Ascending aorta (tissue), 2 donors: ENCODE measurements around the gene BMP8B. TPM values are rescaled to one million over a fixed set of nuclear protein-coding genes. Genes with fewer than 3 reads are reported as not detected.
"Not testable (repeated sequence)": the region's sequence is repeated elsewhere in the genome, so short reads cannot be mapped to it uniquely, and the experiment has no call there.

Experiments
- DNase-seq, 2 donors: peaks; one replicate each; pipeline ENCODE4 v3.0.0-alpha.2; 2019; ENCODE audit warnings: low spot score in 2 of 2
- H3K27ac ChIP-seq, 2 donors: fragments of 200-600 bp; sonication (generic); one replicate each; pipeline ENCODE4 v1.5.1; 2016 to 2017; ENCODE audit warnings: mild to moderate bottlenecking in 1 of 2
- H3K27me3 ChIP-seq: fragments of 200-600 bp; sonication (generic); one replicate; pipeline ENCODE4 v1.5.1; 2017
- H3K36me3 ChIP-seq, 2 donors: fragments of 200-600 bp; sonication (generic); one replicate each; pipeline ENCODE4 v1.5.1; 2016
- H3K4me1 ChIP-seq, 2 donors: fragments of 200-600 bp; sonication (generic); one replicate each; pipeline ENCODE4 v1.5.1; 2016 to 2017; ENCODE audit warnings: mild to moderate bottlenecking in 1 of 2
- H3K4me3 ChIP-seq, 2 donors: fragments of 200-600 bp; sonication (generic); one replicate each; pipeline ENCODE4 v1.5.1; 2016 to 2017; ENCODE audit warnings: mild to moderate bottlenecking in 1 of 2
- H3K9me3 ChIP-seq, 2 donors: fragments of 200-600 bp; sonication (generic); one replicate each; pipeline ENCODE4 v1.5.1; 2016
- CTCF ChIP-seq, 3 experiments: fragments of 200-600 bp in 2 of 3; fragments of 450-650 bp in 1 of 3; sonication (generic) in 2 of 3; IDR thresholded peaks; one replicate each; pipeline ENCODE4 v1.5.1; 2016 to 2019; ENCODE audit warnings: antibody characterized with exemption in 3 of 3, mild to moderate bottlenecking in 1 of 3, moderate library complexity in 1 of 3
- intact Hi-C: fragments of 100-400 bp; cut with DNase I; formaldehyde crosslinking; loops from one replicate; pipeline ENCODE4 v1.15.1; 2023
- total RNA-seq: library from RNA; depleted of rRNA; stranded (reverse); fragments of >200 nt; gene quantifications from one replicate; pipeline ENCODE4 v1.1.0, GENCODE V29; 2016

BMP8B gene
- total RNA-seq, 1 donor from 2014 or later = not detected

- Histone ChIP-seq H3K27me3 (no peaks in the 10 kb centered on the region), H3K4me3 (no peak overlapping the region), H3K27ac (no peak overlapping the region), H3K36me3 (no peaks in the 10 kb centered on the region), H3K9me3 (no peaks in the 10 kb centered on the region), H3K4me1 (no peaks in the 10 kb centered on the region)
- TF ChIP-seq CTCF (IDR thresholded peaks at IDR 0.05) = no peak
- no peak for DNase-seq
- intact Hi-C loops = no loop called here
These were observed 37.9 kb upstream of the BMP8B start for GRCh38 chr1:39826583-39826982.

- Histone ChIP-seq H3K4me1 (no peaks in the 10 kb centered on the region), H3K9me3 (no peaks in the 10 kb centered on the region), H3K27ac (no peak overlapping the region), H3K27me3 (no peaks in the 10 kb centered on the region), H3K4me3 (no peak overlapping the region), H3K36me3 (no peaks in the 10 kb centered on the region)
- TF ChIP-seq CTCF (IDR thresholded peaks at IDR 0.05) = no peak
- intact Hi-C loops = no loop called here
- no peak for DNase-seq
These were observed 36.8 kb upstream of the BMP8B start for GRCh38 chr1:39825432-39825941.

GRCh38 chr1:39823450-39823849 is 34.8 kb upstream of the BMP8B start:
- H3K4me1 ChIP-seq, H3K27ac ChIP-seq, DNase-seq, H3K36me3 ChIP-seq, H3K27me3 ChIP-seq, H3K4me3 ChIP-seq, H3K9me3 ChIP-seq, intact Hi-C loops: not testable (repeated sequence)

- intact Hi-C loops = no loop called here
- Histone ChIP-seq H3K36me3 (no peaks in the 10 kb centered on the region), H3K9me3 (no peaks in the 10 kb centered on the region), H3K4me1 (no peaks in the 10 kb centered on the region), H3K27me3 (no peaks in the 10 kb centered on the region), H3K4me3 (no peak overlapping the region), H3K27ac (no peak overlapping the region)
- no peak for TF ChIP-seq CTCF (IDR thresholded peaks at IDR 0.05)
- no peak for DNase-seq
These were observed 33.5 kb upstream of the BMP8B start for GRCh38 chr1:39822146-39822545.

- Histone ChIP-seq H3K36me3 (no peaks in the 10 kb centered on the region), H3K27me3 (no peaks in the 10 kb centered on the region), H3K4me3 (no peak overlapping the region), H3K27ac (no peak overlapping the region), H3K4me1 (no peaks in the 10 kb centered on the region), H3K9me3 (no peaks in the 10 kb centered on the region)
- no peak for DNase-seq
- TF ChIP-seq CTCF (IDR thresholded peaks at IDR 0.05) = no peak
- intact Hi-C loops = no loop called here
These were observed 30.6 kb upstream of the BMP8B start for GRCh38 chr1:39819091-39819812.

GRCh38 chr1:39818482-39818881 is 29.8 kb upstream of the BMP8B start:
- DNase-seq = no peak
- no peak for TF ChIP-seq CTCF (IDR thresholded peaks at IDR 0.05)
- no peak overlapping the region for H3K4me3 ChIP-seq
- no peaks in the 10 kb centered on the region for H3K9me3 ChIP-seq
- H3K36me3 ChIP-seq = no peaks in the 10 kb centered on the region
- intact Hi-C loops = no loop called here
- H3K4me1 ChIP-seq = no peaks in the 10 kb centered on the region
- H3K27ac ChIP-seq = no peak overlapping the region
- no peaks in the 10 kb centered on the region for H3K27me3 ChIP-seq

- not testable (repeated sequence) for H3K4me3 ChIP-seq, H3K27me3 ChIP-seq, H3K4me1 ChIP-seq, H3K27ac ChIP-seq, DNase-seq, H3K9me3 ChIP-seq, H3K36me3 ChIP-seq
- intact Hi-C loops = loop anchor here (2.0 kb wide), 1 partner anchor 215 kb away; no protein-coding TSS in a partner anchor
These were observed 28.6 kb upstream of the BMP8B start for GRCh38 chr1:39817091-39817932.
